ENCODE data around the gene PRDM4. TPM values are rescaled to one million over a fixed set of nuclear protein-coding genes. Genes with fewer than 3 reads are reported as not detected.
"Not testable (repeated sequence)": the region's sequence is repeated elsewhere in the genome, so short reads cannot be mapped to it uniquely, and the experiment has no call there.

Gene PRDM4
- total and polyA plus RNA-seq, 2 of the 4 experiments (the other 2 are of a cell fraction): 20.1 to 26.7 TPM

- H2BK20ac ChIP-seq (ENCODE audit: low read depth, low read length); H3K79me1 ChIP-seq (ENCODE audit: low read depth in 1 of 2, low read length in 2 of 2); H3K9me3 ChIP-seq (ENCODE audit: control insufficient read depth, insufficient read depth, low read length); H3K9ac ChIP-seq (ENCODE audit: low read depth, low read length); H3K27ac ChIP-seq (ENCODE audit: insufficient read depth, low read length); H2BK120ac ChIP-seq (ENCODE audit: low read depth, low read length); H3K18ac ChIP-seq (ENCODE audit: low read depth, low read length); H3K14ac ChIP-seq (replicated peaks; ENCODE audit: low read depth, low read length); H3K27me3 ChIP-seq (ENCODE audit: control insufficient read depth, insufficient read depth, low read length); in situ Hi-C loops (cut with MboI; ENCODE audit: low sequenced_read_pairs); intact Hi-C loops (cut with micrococcal nuclease); H4K8ac ChIP-seq (ENCODE audit: low read depth in 2 of 2, low read length in 2 of 2); H2AK5ac ChIP-seq (ENCODE audit: low read depth, low read length); H3K56ac ChIP-seq (ENCODE audit: extremely low read depth, insufficient read depth, low read length); H2AK9ac ChIP-seq (replicated peaks; ENCODE audit: low read depth, low read length, poor library complexity); H2BK15ac ChIP-seq (ENCODE audit: low read depth, low read length); H4K91ac ChIP-seq (ENCODE audit: insufficient read depth, low read depth, low read length); H4K5ac ChIP-seq (ENCODE audit: low read depth, low read length); H3K36me3 ChIP-seq (ENCODE audit: control insufficient read depth, insufficient read depth, low read length); H3K4me2 ChIP-seq (ENCODE audit: low read depth, low read length); H3K9me1 ChIP-seq (ENCODE audit: insufficient read depth, low read length); H4K20me1 ChIP-seq (ENCODE audit: insufficient read depth, low read length); H3K4me3 ChIP-seq (ENCODE audit: insufficient read depth, low read depth, low read length); dilution Hi-C loops (cut with HindIII; ENCODE audit: low sequenced_read_pairs, unreplicated experiment); BruUV-seq (replicated peaks); DNase-seq; CTCF ChIA-PET; H3K4ac ChIP-seq (ENCODE audit: low read depth, low read length); H3K4me1 ChIP-seq (ENCODE audit: control insufficient read depth, insufficient read depth, low read length); H3K23ac ChIP-seq (ENCODE audit: low read depth, low read length); ATAC-seq (ENCODE audit: low read depth); H2AFZ ChIP-seq (replicated peaks; ENCODE audit: low read length, poor library complexity); H2BK5ac ChIP-seq (ENCODE audit: low read depth, low read length, poor library complexity, severe bottlenecking); POLR2A ChIA-PET (ENCODE audit: unreplicated experiment): not testable (repeated sequence)
- WGBS, 2 experiments (ENCODE audit: extremely low coverage in 2 of 2, insufficient read length in 1 of 2): no CpG with 5 or more reads among the region's 1 CpG
These were observed 33.2 kb downstream of the PRDM4 start for GRCh38 chr12:107727742-107728141.

- not testable (repeated sequence) for H2BK20ac ChIP-seq (ENCODE audit: low read depth, low read length)
These were observed 33.6 kb downstream of the PRDM4 start for GRCh38 chr12:107727327-107727726.

More at GRCh38 chr12:107727327-107727726, 33.6 kb downstream of the PRDM4 start:
- H2BK15ac ChIP-seq (ENCODE audit: low read depth, low read length); CTCF ChIA-PET; H3K56ac ChIP-seq (ENCODE audit: extremely low read depth, insufficient read depth, low read length); H4K8ac ChIP-seq (ENCODE audit: low read depth in 2 of 2, low read length in 2 of 2); H2AFZ ChIP-seq (replicated peaks; ENCODE audit: low read length, poor library complexity); ATAC-seq (ENCODE audit: low read depth); H3K14ac ChIP-seq (replicated peaks; ENCODE audit: low read depth, low read length); H3K79me1 ChIP-seq (ENCODE audit: low read depth in 1 of 2, low read length in 2 of 2); in situ Hi-C loops (cut with MboI; ENCODE audit: low sequenced_read_pairs); H3K9me1 ChIP-seq (ENCODE audit: insufficient read depth, low read length); POLR2A ChIA-PET (ENCODE audit: unreplicated experiment); H2AK9ac ChIP-seq (replicated peaks; ENCODE audit: low read depth, low read length, poor library complexity); H2BK120ac ChIP-seq (ENCODE audit: low read depth, low read length); DNase-seq; H4K20me1 ChIP-seq (ENCODE audit: insufficient read depth, low read length); dilution Hi-C loops (cut with HindIII; ENCODE audit: low sequenced_read_pairs, unreplicated experiment); H4K5ac ChIP-seq (ENCODE audit: low read depth, low read length); H3K27me3 ChIP-seq (ENCODE audit: control insufficient read depth, insufficient read depth, low read length); H3K9me3 ChIP-seq (ENCODE audit: control insufficient read depth, insufficient read depth, low read length); H3K36me3 ChIP-seq (ENCODE audit: control insufficient read depth, insufficient read depth, low read length); H3K23ac ChIP-seq (ENCODE audit: low read depth, low read length); H3K4me1 ChIP-seq (ENCODE audit: control insufficient read depth, insufficient read depth, low read length); H3K9ac ChIP-seq (ENCODE audit: low read depth, low read length); H3K4me2 ChIP-seq (ENCODE audit: low read depth, low read length); intact Hi-C loops (cut with micrococcal nuclease); H3K18ac ChIP-seq (ENCODE audit: low read depth, low read length); H4K91ac ChIP-seq (ENCODE audit: insufficient read depth, low read depth, low read length); H3K4ac ChIP-seq (ENCODE audit: low read depth, low read length); BruUV-seq (replicated peaks); H2AK5ac ChIP-seq (ENCODE audit: low read depth, low read length); H3K27ac ChIP-seq (ENCODE audit: insufficient read depth, low read length); H3K4me3 ChIP-seq (ENCODE audit: insufficient read depth, low read depth, low read length); H2BK5ac ChIP-seq (ENCODE audit: low read depth, low read length, poor library complexity, severe bottlenecking): not testable (repeated sequence)
- WGBS, 2 experiments (ENCODE audit: extremely low coverage in 2 of 2, insufficient read length in 1 of 2): no CpG with 5 or more reads among the region's 1 CpG
